Osteoblast (primary cell): ENCODE measurements around the gene MMP17. TPM values are rescaled to one million over a fixed set of nuclear protein-coding genes. Genes with fewer than 3 reads are reported as not detected.

Experiments used
- DNase-seq: peaks from one replicate; pipeline ENCODE4 v3.0.0; 2011; ENCODE audit warnings: low spot score, mixed read lengths; ENCODE audit not compliant: insufficient read length; ENCODE audit errors: missing footprints
- H2AFZ ChIP-seq: 2 replicates; pipeline ENCODE4 v1.6.0; 2011; ENCODE audit warnings: mild to moderate bottlenecking, low read length
- H3K27ac ChIP-seq: 2 replicates; pipeline ENCODE4 v1.5.1; 2011; ENCODE audit warnings: mild to moderate bottlenecking, low read depth, low read length, moderate library complexity
- H3K27me3 ChIP-seq: 2 replicates; pipeline ENCODE4 v1.6.0; 2012; ENCODE audit warnings: mild to moderate bottlenecking, control low read depth, inconsistent platforms, low read length, moderate library complexity; ENCODE audit not compliant: insufficient read depth
- H3K36me3 ChIP-seq: 2 replicates; pipeline ENCODE4 v1.5.1; 2011; ENCODE audit warnings: mild to moderate bottlenecking, low read length, control low read depth, moderate library complexity; ENCODE audit not compliant: insufficient read depth
- H3K4me1 ChIP-seq: 2 replicates; pipeline ENCODE4 v1.5.1; 2011; ENCODE audit warnings: mild to moderate bottlenecking, low read length, control low read depth, moderate library complexity; ENCODE audit not compliant: insufficient read depth
- H3K4me2 ChIP-seq: 2 replicates; pipeline ENCODE4 v1.6.0; 2011; ENCODE audit warnings: mild to moderate bottlenecking, low read length; ENCODE audit not compliant: insufficient read depth
- H3K4me3 ChIP-seq: fragments of 200-600 bp; sonication (generic); 3 replicates; pipeline ENCODE4 v1.5.1; 2012; ENCODE audit warnings: mild to moderate bottlenecking, low read length, inconsistent platforms; ENCODE audit not compliant: insufficient read depth
- H3K79me2 ChIP-seq: 2 replicates; pipeline ENCODE4 v1.6.0; 2012; ENCODE audit warnings: mild to moderate bottlenecking, low read length, control low read depth, inconsistent platforms; ENCODE audit not compliant: insufficient read depth
- H3K9me3 ChIP-seq: 2 replicates; pipeline ENCODE4 v1.5.1; 2011; ENCODE audit warnings: low read depth, low read length, control low read depth
- H4K20me1 ChIP-seq: 2 replicates; pipeline ENCODE4 v1.6.0; 2012; ENCODE audit warnings: mild to moderate bottlenecking, low read length, control low read depth; ENCODE audit not compliant: insufficient read depth
- CTCF ChIP-seq: IDR thresholded peaks from 2 replicates; pipeline ENCODE4 v1.5.1; 2011; ENCODE audit warnings: mild to moderate bottlenecking, low read depth, low read length, moderate library complexity; ENCODE audit errors: extremely low read depth
- total RNA-seq: library from RNA; depleted of rRNA; stranded (reverse); fragments of >200 nt; gene quantifications from 2 replicates; pipeline ENCODE4 v1.2.3, GENCODE V29; 2012

Gene MMP17
- 10.5 and 11.2 TPM in 2 replicates for total RNA-seq

GRCh38 chr12:131827961-131828534 is at the start of gene MMP17:
MMP17 (plus strand) TSS chr12:131828393; CDS start chr12:131828495, 102 bp downstream.
- H3K27ac ChIP-seq, result no peak within 1 kb of the TSS
- peaks cover 6% of the 10 kb centered on the region for H3K27me3 ChIP-seq
- no peaks in the 10 kb centered on the region for H3K9me3 ChIP-seq
- H3K4me2 ChIP-seq, result peak within 1 kb of the TSS; percentile 86
- H3K4me1 ChIP-seq, result peaks cover 15% of the 10 kb centered on the region
- H4K20me1 ChIP-seq, result no peaks in the 10 kb centered on the region
- TF ChIP-seq CTCF, result no peak
- DNase-seq, result peak; percentile 97
- no peaks in the 10 kb centered on the region for H3K36me3 ChIP-seq
- peak within 1 kb of the TSS; percentile 37 for H2AFZ ChIP-seq
- H3K79me2 ChIP-seq, result no peaks in the 10 kb centered on the region
- H3K4me3 ChIP-seq, result peak within 1 kb of the TSS; percentile 70

GRCh38 chr12:131779027-131779426 is 49.2 kb upstream of the MMP17 start:
- no peak for DNase-seq
- Histone ChIP-seq H3K4me3 (no peak overlapping the region), H3K27me3 (no peaks in the 10 kb centered on the region), H3K36me3 (peaks cover 52% of the 10 kb centered on the region), H4K20me1 (peaks cover 2% of the 10 kb centered on the region), H3K4me1 (peaks cover 12% of the 10 kb centered on the region), H3K9me3 (no peaks in the 10 kb centered on the region), H3K4me2 (no peak overlapping the region), H2AFZ (no peak overlapping the region), H3K79me2 (peaks cover 9% of the 10 kb centered on the region), H3K27ac (no peak overlapping the region)
- TF ChIP-seq CTCF, result no peak

- H3K27ac ChIP-seq, result peak overlapping the region; percentile 25
- peaks cover 32% of the 10 kb centered on the region for H3K4me1 ChIP-seq
- H3K4me2 ChIP-seq, result no peak overlapping the region
- no peak overlapping the region for H2AFZ ChIP-seq
- peaks cover 3% of the 10 kb centered on the region for H4K20me1 ChIP-seq
- H3K27me3 ChIP-seq, result no peaks in the 10 kb centered on the region
- H3K9me3 ChIP-seq, result no peaks in the 10 kb centered on the region
- no peak overlapping the region for H3K4me3 ChIP-seq
- peaks cover 51% of the 10 kb centered on the region for H3K36me3 ChIP-seq
- H3K79me2 ChIP-seq, result peaks cover 2% of the 10 kb centered on the region
- TF ChIP-seq CTCF, result no peak
- no peak for DNase-seq
Measured at GRCh38 chr12:131782061-131782460, 46.1 kb upstream of the MMP17 start.

GRCh38 chr12:131783915-131784541 is 44.2 kb upstream of the MMP17 start:
- TF ChIP-seq CTCF, result no peak
- no peaks in the 10 kb centered on the region for H3K9me3 ChIP-seq
- H3K27me3 ChIP-seq, result no peaks in the 10 kb centered on the region
- H3K36me3 ChIP-seq, result peaks cover 55% of the 10 kb centered on the region
- H3K79me2 ChIP-seq, result peaks cover 6% of the 10 kb centered on the region
- H3K4me1 ChIP-seq, result peaks cover 32% of the 10 kb centered on the region
- H3K4me2 ChIP-seq, result peak overlapping the region; percentile 96
- peak overlapping the region; percentile 66 for H2AFZ ChIP-seq
- peaks cover 3% of the 10 kb centered on the region for H4K20me1 ChIP-seq
- DNase-seq, result peak; percentile 96
- H3K27ac ChIP-seq, result peak overlapping the region; percentile 85
- peak overlapping the region; percentile 71 for H3K4me3 ChIP-seq
